GM18873 (cell line): ENCODE data around the gene WDPCP.
"Not testable (repeated sequence)": the region's sequence is repeated elsewhere in the genome, so short reads cannot be mapped to it uniquely, and the experiment has no call there.

Experiments
- ATAC-seq: cut with Tn5 transposase; IDR thresholded peaks from one replicate; pipeline ENCODE4 v1.9.1; 2021; ENCODE audit warnings: mild to moderate bottlenecking, moderate library complexity, moderate number of reproducible peaks; ENCODE audit not compliant: unreplicated experiment, low FRiP score

The WDPCP gene

DNA sequence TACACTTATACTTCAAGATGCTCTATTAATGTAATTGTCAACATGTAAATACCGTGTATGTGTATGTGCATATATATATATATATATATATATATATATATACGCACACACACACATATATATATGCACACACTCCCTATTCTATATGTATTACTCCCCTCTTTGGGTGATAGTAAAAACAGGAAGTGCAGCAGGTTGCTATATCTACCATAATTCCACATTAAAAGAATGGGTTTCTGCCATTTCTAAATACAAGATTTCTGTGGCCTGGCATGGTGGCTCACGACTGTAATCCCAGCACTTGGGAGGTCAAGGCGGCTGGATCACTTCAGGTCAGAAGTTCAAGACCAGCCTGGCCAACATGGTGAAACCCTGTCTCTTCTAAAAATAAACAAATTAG is 460.7 kb downstream of the WDPCP start:
- no peak for ATAC-seq

DNA sequence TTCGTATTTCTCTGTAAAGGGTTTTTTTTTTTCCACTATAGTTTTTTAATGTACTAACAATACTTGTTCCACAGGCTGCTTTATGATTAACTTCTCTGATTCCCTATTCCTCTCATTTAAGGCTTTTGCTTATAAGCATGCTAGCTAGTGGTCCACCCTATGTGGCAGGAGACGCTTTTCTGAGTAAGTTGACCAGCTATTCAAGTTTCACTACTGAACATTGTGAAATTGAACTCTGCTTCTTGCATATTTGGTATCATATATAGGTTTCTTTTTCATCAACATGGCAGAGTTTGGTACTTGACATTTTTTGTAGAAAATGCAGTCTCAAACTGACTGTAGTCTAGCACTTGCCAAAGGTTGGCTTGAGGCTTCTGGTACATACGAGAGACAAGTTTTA is 463.4 kb downstream of the WDPCP start:
- peak; percentile 65 for ATAC-seq

DNA sequence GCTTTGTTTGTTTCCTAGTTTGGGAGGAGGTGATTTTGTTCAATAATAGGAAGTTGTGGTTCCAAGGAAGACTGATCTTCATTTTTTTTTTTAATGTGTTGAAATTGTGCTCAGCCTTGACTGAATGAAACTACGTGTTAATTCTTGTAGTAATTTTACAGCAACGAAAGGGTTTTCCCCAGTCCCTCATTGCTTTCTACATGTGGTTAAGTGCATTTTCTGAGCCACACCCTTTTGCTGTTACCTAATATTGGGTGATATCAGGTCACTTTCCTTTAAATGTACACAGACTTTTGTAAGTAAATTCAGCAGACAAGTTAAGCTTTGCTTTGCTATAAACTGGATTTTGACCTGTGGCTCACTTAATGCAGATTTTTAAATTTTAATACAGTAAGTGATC is 464.1 kb downstream of the WDPCP start:
- ATAC-seq: no peak

DNA sequence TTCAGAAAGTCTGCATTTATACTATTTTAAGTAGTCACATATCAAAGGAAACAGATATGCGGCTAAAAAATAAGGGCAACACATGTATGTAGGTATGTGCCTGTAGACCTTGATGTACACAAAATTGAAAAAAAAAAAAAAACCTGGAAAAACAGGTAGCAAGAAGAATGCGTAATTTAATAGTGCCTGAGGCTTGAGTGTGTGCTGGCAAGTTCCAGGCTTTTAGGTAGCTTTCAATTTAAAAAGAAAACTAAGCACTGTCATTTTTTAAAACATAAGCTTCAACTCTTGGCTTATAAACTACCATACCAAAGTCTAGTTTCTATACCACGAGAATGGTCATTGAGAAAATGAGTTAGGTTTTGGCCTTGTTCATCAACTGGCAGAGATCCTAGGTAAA is 465.4 kb downstream of the WDPCP start:
- ATAC-seq: no peak

DNA sequence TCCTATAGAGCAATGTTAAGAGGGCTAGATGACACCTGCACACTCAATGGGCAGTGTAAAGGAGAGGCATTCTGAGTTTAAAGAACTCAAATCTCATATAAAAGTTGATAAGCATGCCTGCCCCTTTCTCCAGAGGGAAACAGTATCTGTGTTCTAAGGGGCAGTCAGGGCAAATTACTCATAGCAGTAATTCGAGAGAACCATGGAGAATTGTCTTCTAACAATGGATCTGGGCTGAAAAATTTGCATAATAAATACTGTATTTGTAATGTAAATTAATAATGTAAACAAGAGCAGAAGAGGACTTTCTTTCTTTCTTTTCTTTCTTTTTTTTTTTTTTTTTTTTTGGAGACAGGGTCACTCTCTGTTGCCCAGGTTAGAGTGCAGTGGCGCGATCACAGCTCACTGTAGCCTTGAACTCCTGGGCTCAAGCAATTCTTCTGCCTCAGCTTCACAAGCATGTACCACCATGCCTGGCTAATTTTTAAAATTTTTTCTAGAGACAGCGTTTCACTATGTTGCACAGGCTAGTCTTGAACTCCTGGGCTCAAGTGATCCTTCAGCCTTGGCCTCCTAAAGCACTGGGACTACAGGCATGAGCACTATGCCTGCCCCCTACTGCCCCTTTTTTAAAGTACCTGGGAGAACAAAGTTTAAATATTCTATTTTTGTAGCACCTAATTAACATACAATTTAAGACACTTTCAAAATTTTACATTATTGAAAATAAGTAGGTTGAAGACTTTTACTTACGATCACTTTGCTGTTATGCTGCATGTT is 467.0 kb downstream of the WDPCP start:
- no peak for ATAC-seq

DNA sequence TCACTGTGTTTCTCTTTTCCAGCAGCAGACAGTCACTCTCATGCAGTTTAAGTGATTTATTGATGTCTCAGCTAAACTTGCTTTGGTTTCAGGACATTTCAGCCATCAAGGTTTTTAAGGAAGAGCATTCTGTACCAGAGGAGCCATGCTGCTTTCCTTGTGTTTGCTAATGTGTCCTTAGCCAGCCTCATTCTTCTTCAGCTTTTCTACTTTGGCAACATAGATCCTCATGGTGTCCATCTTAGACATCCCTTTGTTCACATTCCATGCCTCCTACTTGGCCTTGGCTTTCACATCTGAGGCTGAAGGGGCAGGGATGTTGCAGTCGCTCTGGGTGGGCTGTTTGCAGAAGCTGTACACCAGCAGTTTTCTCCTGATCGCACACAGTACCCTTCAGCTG is 469.5 kb downstream of the WDPCP start:
- no peak for ATAC-seq

DNA sequence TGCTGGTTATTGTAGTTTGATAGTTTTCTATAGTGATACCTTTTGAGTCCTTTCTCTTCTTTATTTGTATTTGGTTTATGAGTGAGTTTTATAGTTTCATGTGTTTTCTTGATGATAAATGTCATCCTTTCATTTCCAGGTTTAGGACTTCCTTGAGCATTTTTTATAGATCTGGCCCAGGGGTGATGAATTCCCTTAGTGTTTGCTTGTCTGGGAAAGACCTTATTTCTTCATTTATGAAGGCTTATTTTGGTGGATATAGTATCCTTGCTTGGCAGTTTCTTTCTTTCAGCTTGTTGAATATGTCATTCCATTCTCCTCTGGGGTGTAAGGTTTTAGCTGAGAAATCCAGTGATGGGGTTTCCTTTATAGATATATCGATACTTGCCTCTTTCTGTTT is 483.8 kb downstream of the WDPCP start:
- no peak for ATAC-seq

DNA sequence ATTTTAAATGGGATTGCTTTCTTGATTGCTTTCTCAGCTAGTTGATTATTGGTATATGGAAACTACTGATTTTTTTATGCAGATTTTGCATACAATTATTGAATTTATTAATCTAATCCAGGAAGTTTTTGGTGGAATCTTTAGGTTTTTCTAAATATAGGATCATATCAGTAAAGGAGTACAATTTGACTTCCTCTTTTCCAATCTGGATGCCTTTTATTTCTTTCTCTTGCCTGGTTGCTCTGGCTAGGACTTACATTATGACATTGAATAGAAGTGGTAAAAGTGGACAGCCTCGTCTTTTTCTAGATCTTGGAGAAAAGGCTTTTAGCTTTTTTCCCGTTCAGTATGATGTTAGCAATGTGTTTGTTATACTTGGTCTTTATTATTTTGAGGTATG is 486.3 kb downstream of the WDPCP start:
- no peak for ATAC-seq

DNA sequence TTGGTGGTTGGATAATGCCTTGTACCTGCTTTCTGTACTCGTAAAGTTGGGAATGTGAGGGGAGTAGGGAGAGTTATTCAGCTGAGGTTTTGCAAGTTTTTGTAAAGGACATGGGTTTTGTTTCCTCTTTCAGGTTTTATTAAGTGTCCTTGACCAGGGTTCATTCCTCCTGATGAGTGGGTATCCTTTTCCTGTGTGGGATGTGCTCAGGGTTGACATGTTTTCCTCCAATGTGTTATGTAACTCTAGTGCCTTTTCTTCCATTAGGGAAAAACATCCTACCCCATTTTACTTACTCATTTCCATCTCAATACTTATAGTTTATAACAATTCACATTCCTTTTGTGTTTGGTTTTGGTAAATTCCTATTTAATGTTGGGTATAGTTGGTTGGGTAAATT is 489.2 kb downstream of the WDPCP start:
- no peak for ATAC-seq

DNA sequence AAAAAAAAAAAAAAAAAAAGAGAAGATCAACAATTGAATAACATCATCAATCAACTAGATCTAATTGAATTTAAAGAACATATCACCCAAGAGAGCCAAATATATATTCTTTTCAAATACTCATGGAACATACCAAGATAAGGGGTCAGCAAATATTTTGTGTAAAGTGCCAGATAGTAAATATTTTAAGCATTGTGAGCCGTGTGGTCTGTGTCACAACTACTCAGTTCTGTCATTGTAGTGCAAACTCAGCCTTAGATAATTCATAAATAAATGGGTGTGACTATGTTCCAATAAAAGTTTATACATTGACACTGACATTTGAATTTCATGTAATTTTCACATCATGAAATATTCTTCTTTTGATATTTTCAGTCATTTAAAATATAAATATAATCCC is 491.8 kb downstream of the WDPCP start:
- ATAC-seq: no peak

DNA sequence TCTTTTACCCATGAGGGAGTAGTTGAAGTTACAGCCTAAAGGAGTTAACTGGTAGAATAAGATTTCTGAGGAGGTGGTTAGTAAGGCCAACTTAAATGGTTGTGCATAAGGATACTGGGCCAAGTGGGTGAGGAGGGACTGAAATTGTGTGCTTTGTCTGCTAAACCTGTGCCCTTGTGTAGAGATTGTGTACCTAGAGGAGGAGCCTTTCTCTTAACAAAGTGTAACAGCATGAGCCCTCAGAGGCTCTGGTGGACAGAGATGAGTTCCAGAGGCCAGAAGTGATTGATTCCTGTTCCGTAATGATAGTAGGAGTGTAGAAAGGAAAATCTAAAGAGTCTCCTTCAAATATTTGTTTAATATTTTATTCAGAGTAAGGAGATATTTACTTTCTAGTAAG is 494.8 kb downstream of the WDPCP start:
- no peak for ATAC-seq

DNA sequence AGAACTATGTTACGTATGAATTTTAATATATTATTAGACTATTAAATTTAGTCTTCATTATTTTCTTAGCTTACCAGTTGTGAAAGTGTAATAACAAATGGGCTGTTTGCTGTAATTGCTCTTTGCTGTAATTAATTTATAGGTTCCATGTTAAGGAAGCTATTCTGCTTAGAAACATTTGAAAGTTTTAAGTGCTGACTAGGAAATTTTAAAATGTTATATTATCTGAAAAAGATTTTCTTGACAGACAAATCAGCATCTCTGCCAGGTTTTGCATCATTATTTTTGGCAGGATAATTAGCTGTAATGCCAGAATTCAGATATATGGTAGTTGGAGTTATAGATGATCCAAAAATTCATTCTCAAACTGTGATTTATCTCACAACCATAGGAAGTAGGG is 495.4 kb downstream of the WDPCP start:
- ATAC-seq: no peak

DNA sequence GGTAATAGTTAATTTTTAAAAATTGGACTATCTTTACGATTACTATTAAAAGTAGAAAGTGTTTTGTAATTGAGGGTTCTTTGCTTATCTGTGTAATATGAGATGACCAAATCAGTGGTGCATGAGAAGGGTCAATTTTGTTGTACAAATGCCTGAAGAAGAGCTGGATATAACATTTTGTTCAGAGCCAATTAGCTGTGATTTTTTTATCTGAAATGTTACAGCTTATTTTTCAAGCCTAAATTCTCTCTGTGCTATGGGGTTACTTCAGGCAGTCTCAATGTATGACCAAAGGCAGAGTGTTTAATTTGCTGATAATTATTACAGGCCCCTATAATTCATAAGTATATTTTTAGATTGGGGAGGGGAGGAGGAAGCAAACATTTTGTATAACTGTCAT is 495.9 kb downstream of the WDPCP start:
- no peak for ATAC-seq

DNA sequence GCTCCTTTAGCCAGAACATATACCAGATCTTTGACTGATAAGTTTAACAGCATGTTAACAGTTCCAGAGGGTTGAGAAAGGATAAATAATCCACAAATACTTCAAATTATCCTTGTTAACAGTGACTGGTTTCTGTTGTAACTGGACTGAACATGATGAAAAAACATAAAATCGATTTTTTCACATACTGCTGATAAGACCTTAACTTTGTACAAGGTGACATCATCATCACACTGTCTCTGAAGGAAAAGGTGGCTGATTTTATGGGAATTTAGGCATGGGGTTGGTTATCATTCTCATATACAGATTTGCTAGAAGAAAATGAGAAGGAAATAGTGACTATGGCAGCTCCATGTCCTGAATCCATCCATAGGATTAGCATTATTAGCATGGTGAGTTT is 501.6 kb downstream of the WDPCP start:
- ATAC-seq: no peak

DNA sequence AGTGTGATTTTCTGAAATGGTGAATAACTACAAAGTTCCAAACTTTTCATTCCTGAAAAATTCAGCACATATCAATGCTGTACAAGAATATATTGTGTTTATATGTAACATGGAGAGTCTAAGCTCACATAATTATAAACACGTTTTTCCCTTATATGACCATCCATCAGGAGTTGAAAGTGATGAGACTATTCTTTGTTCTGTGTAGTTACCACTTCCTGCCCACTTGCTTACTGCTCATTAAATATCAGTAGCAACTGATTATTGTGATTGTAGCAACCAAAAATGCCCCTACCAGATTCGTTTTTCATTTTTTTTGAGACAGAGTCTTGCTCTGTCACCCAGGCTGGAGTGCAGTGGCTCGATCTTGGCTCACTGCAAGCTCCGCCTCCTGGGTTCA is 506.9 kb downstream of the WDPCP start:
- no peak for ATAC-seq

DNA sequence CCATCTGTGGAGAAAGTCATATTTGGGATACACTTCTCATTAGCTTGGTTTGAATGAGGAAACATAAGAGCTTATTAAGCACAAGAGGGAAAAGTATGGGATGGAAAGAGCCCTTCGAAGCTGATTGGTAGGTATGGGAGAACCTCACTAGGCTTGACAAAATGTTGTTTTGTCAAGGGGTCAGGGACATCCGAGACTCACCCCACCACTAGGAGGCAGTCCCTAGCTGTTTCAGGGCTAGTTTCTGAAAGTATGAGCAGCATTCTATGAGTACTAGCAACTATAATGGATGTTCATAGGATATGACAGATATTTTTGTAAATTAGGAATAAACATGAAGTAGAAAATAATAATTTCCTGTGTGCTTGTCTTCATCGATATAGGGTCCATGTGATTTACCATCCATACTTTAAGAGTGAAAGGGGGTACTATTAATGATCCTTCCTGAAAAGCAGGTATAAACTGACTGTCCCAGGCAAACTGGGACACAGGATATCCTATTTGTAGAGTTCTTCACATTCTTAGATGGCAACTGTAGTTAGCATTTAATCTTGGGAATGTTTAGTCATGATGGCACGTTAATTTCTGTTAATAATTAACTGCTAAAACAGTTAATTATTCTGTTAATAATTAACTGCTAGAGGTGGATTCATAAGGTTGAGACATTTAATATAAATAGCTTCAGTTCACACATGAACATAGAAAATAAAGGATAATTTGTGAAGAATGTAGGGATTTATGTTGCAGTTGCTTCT is 509.2 kb downstream of the WDPCP start:
- no peak for ATAC-seq

DNA sequence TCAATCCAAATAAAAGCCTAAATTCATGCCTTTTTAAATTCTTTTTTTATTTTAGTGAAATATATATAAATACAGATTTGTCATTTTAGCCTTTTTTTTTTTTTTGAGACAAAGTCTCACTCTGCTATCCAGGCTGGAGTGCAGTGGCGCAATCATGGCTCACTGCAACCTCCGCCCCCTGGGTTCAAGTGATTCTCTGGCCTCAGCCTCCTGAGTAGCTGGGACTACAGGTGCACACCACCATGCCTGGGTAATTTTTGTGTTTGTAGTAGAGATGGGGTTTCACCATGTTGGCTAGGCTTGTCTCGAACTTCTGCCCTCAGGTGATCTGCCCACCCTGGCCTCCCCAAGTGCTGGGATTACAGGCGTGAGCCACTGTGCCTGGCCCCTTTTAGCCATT is 513.9 kb downstream of the WDPCP start:
- ATAC-seq: not testable (repeated sequence)

DNA sequence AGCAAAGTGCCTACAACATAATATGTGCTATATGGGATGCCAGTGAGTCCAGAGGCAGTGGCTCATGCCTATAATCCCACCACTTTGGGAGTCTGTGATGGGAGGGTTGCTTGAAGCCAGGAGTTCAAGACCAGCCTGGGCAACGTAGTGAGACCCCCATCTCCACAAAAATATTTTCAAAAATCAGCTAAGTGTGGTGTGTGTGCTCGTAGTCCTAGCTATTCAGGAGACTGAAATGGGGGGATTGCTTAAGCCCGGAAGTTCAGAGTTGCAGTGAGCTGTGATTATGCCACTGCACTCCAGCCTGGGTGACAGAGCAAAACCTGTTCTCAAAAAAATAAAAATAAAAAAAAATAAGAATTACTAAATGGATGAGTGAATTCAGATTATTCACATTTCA is 514.3 kb downstream of the WDPCP start:
- no peak for ATAC-seq

DNA sequence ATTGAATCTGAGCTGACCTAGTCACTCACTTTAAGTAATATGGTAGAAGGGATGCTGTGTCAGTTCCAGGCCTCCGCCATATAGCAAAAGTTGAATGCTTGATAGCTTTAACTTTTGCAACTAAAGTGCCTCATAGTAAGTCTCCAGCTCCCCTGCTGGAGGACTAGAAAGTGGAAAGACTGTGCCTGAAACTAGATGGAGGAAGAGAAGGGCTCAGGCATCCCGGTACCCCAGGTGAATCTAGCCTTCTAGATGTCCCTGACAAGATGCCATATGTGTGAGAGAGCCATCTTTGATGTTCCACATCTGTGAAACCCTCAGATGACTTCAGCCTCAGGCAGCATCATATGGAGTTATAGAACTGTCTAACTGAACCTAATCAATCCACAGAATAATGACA is 516.6 kb downstream of the WDPCP start:
- ATAC-seq: no peak
